Progenitor cell of endocrine pancreas (in vitro differentiated cells): ENCODE results near the gene SSC4D. TPM values are rescaled to one million over a fixed set of nuclear protein-coding genes. Genes with fewer than 3 reads are reported as not detected.
A peak's percentile ranks its signal among the peaks of the same experiment; 100 is the strongest.
"Not testable (repeated sequence)": the region's sequence is repeated elsewhere in the genome, so short reads cannot be mapped to it uniquely, and the experiment has no call there.

Source experiments
- DNase-seq: peaks from one replicate; pipeline ENCODE4 v3.0.0; 2021; ENCODE audit warnings: low spot score; ENCODE audit not compliant: unreplicated experiment
- H3K27ac Mint-ChIP-seq: 2 replicates; pipeline ENCODE4 v1.8.0; 2021; ENCODE audit warnings: mild to moderate bottlenecking, moderate library complexity, mixed read lengths
- H3K27me3 Mint-ChIP-seq: 2 replicates; pipeline ENCODE4 v1.8.0; 2021; ENCODE audit warnings: mixed read lengths
- H3K36me3 Mint-ChIP-seq: 2 replicates; pipeline ENCODE4 v1.8.0; 2022; ENCODE audit warnings: mixed read lengths; ENCODE audit not compliant: insufficient read depth
- H3K4me1 Mint-ChIP-seq: 2 replicates; pipeline ENCODE4 v1.8.0; 2021; ENCODE audit warnings: low read depth, mixed read lengths
- H3K4me3 Mint-ChIP-seq: 2 replicates; pipeline ENCODE4 v1.8.0; 2021; ENCODE audit warnings: low read depth, mild to moderate bottlenecking, moderate library complexity, mixed read lengths
- H3K9me3 Mint-ChIP-seq: 2 replicates; pipeline ENCODE4 v1.8.0; 2021; ENCODE audit warnings: low read depth, mixed read lengths
- total RNA-seq: library from RNA; stranded (reverse); gene quantifications from 2 replicates; pipeline ENCODE4 v1.2.1, GENCODE V29; 2021
- TF ChIP-seq, protein P1 (sequence below): fragments of 200-600 bp; sonication (generic); IDR thresholded peaks from one replicate; pipeline ENCODE4 v1.5.0; 2021; ENCODE audit warnings: antibody characterized with exemption, mild to moderate bottlenecking; ENCODE audit not compliant: unreplicated experiment

Gene SSC4D
- total RNA-seq, 1 donor from 2014 or later: 7.4 TPM

DNA sequence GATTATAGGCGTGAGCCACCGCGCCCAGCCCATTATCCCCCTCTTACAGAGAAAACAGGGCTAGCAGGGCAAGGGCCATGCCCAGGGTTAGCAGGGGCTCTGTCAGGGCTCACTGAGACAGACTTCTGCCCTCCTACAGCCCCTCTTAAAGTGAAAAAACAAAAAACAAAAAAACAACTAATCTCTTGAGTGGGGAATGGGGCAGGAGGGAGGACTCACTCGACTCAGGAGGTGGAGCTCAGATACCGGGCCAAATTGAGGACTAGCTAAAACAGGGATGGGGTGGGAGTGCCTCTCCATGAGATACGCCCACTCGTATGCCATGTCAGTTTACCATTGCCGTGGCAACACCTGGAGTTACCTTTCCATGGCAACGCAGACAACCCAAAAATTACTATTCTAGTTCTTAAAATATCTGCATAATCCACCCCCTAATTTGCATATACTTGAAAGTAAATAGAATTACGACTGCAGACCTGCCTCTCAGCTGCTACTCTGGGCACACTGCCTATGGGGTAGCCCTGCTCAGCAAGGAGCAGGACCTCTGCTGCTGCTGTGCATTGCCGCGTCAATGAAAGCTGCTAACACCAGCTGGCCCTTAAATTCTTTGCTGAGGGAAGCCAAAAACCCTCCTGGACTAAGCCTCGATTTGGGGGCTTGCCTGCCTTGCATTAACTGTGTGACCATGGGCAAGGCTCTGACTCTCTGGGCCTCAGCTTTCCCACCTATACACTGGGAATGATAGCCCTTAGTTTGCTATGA, 13.4 kb downstream of the SSC4D start:
- H3K4me1 Mint-ChIP-seq: peaks cover 2% of the 10 kb centered on the region
- peaks cover 12% of the 10 kb centered on the region for H3K27me3 Mint-ChIP-seq
- H3K27ac Mint-ChIP-seq: no peak overlapping the region
- no peak for DNase-seq
- H3K9me3 Mint-ChIP-seq: no peaks in the 10 kb centered on the region
- H3K4me3 Mint-ChIP-seq: no peak overlapping the region
- TF ChIP-seq, protein P1, sequence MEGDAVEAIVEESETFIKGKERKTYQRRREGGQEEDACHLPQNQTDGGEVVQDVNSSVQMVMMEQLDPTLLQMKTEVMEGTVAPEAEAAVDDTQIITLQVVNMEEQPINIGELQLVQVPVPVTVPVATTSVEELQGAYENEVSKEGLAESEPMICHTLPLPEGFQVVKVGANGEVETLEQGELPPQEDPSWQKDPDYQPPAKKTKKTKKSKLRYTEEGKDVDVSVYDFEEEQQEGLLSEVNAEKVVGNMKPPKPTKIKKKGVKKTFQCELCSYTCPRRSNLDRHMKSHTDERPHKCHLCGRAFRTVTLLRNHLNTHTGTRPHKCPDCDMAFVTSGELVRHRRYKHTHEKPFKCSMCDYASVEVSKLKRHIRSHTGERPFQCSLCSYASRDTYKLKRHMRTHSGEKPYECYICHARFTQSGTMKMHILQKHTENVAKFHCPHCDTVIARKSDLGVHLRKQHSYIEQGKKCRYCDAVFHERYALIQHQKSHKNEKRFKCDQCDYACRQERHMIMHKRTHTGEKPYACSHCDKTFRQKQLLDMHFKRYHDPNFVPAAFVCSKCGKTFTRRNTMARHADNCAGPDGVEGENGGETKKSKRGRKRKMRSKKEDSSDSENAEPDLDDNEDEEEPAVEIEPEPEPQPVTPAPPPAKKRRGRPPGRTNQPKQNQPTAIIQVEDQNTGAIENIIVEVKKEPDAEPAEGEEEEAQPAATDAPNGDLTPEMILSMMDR: no peak
- no peaks in the 10 kb centered on the region for H3K36me3 Mint-ChIP-seq

DNA sequence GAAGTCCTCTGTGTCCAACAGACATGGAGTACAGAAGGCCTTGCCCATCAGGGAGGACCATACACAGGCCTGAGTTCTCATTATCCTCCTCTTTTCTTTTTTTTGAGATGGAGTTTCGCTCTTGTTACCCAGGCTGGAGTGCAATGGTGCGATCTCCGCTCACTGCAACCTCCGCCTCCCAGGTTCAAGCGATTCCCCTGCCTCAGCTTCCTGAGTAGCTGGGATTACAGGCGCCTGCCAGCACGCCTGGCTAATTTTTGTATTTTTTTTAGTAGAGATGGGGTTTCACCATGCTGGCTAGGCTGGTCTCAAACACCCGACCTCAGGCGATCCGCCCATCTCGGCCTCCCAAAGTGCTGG, 13.9 kb downstream of the SSC4D start:
- H3K36me3 Mint-ChIP-seq: not testable (repeated sequence)
- peaks cover 12% of the 10 kb centered on the region for H3K27me3 Mint-ChIP-seq

DNA sequence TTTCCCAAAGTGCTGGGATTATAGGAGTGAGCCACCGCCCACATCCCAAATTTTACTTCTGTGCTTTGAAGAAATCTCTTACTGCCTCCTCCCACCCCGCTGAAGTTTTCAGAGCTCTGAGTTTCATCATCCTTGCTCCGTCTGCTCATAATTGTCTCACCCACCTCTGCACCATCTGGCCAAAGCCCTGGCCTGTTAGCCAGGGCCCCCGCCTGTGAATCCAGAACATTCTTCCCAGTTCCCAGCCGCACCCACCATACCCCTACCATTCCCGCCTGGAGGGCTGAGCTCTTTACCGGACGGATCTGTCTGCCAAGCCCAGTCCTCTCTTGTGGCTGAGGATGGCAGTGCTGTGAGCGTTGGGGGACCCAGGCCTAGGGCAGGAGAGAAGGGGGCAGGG, 14.5 kb downstream of the SSC4D start:
- Mint-ChIP-seq H3K36me3 (no peaks in the 10 kb centered on the region), H3K27ac (no peak overlapping the region), H3K4me3 (peak overlapping the region; percentile 48), H3K9me3 (no peaks in the 10 kb centered on the region), H3K4me1 (peaks cover 2% of the 10 kb centered on the region), H3K27me3 (peaks cover 12% of the 10 kb centered on the region)
- no peak for DNase-seq
- TF ChIP-seq, protein P1: no peak

More for the DNA sequence above, 13.9 kb downstream of the SSC4D start:
- not testable (repeated sequence) for DNase-seq, H3K27ac Mint-ChIP-seq, H3K4me1 Mint-ChIP-seq, H3K4me3 Mint-ChIP-seq, H3K9me3 Mint-ChIP-seq

DNA sequence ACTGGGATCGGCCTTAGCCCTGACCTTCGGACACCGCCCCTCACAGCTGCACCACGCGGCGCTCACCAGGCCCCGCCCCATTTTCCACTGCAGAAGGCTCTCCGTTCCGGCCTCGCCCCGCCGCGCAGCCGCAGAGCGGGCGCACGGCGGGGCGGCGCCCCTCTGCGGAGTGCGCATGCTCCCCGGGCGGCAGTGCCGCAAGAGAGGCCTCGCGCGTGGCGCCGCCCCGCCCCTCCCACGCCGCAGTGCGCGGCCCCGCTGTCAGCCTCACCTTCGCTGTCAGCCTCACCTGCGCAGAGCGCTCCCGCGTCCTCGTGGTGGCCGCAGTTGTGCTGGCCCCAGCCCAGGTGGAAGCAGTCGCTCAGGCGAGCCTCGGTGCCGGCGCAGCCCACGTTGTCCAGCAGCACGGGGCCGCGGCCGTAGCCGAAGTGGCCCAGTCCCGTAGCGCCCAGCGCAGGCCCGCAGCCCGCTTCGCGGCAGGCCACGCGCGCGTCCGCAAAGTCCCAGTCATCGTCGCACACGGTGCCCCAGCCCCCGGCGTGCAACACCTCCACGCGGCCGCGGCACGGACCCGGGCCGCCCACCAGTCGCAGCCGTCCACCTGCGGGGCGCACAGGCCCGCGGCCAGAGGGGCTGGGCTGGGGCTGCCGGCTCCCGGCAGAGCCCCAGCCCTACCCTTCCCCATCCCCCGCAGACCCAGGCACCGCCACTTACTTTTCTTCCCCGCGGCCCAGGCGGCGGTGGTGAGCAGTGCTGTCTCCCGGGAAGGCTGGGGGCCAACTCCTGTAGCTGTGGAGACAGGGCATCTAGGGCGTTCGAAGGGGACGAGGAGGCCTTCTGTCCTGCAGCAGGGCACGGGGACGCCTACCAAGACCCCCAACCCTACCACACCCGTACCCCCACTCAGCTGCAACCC, 16.1 kb downstream of the SSC4D start:
- peaks cover 2% of the 10 kb centered on the region for H3K4me1 Mint-ChIP-seq
- DNase-seq: peak; percentile 76
- peak overlapping the region; percentile 89 for H3K27ac Mint-ChIP-seq
- H3K27me3 Mint-ChIP-seq: peaks cover 12% of the 10 kb centered on the region
- no peaks in the 10 kb centered on the region for H3K9me3 Mint-ChIP-seq
- H3K36me3 Mint-ChIP-seq: no peaks in the 10 kb centered on the region
- TF ChIP-seq, protein P1: no peak
- peak overlapping the region; percentile 73 for H3K4me3 Mint-ChIP-seq

DNA sequence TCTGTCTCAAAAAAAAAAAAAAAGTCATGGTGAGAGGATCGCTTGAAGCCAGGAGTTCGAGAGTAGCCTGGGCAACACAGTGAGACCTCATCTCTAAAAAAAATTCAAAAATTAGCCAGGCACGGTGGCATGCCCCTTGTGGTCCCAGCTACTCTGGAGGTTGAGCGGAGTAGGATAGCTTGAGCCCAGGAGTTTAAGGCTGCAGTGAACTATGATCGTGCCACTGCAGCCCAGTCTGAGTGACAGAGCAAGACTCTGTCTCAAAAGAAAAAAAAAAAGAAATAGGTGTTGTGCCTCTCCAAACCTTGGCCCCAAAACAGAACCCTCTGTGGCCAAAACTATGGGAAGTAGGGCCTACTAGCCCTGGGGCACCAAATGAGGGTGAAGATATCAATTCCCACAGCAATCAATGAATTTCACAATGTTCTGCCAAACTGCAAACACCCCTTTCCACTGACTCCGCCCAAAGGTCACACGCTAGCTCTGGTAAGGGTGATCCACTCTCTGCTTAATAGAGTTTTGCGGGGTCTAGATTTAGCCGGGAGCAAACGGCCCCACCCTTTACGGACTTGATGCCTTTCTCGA, 16.9 kb downstream of the SSC4D start:
- DNase-seq: no peak
- TF ChIP-seq, protein P1: no peak
- Mint-ChIP-seq H3K27ac (peak overlapping the region; percentile 89), H3K4me3 (peak overlapping the region; percentile 73), H3K27me3 (peaks cover 9% of the 10 kb centered on the region), H3K4me1 (peaks cover 2% of the 10 kb centered on the region), H3K36me3 (no peaks in the 10 kb centered on the region), H3K9me3 (no peaks in the 10 kb centered on the region)
